Measurements from ENCODE around the gene ABCA13.

Gene ABCA13

DNA sequence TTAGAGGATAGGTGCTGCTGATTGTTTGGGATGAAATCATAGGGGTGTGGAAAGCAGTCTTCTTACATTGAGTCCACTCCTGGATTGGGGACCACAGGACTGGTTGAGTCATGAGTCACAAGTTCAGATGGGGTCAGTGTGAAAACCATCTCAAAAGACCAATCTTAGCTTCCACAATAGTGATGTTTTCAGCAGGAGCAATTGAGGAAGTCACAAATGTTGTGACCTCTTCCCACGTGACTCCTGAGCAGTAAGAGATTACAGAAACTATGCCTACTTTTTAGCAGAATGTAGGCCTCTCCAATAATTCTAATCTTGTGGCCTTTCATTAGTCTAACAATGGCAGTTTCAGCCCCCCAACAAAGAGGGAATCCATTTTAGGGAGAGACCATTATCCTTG is 496.1 kb downstream of the ABCA13 start:
- no peak for DNase-seq (ENCODE audit: low read depth, low spot score)

GRCh38 chr7:48671656-48672055 is 500.4 kb downstream of the ABCA13 start:
- DNase-seq (ENCODE audit: low read depth, low spot score) = no peak
- H3K27ac ChIP-seq = no peak overlapping the region

More for the DNA sequence above, 496.1 kb downstream of the ABCA13 start:
- H3K27ac ChIP-seq = no peak overlapping the region

- H3K27ac ChIP-seq = no peak overlapping the region
- DNase-seq (ENCODE audit: low read depth, low spot score) = peak; percentile 56
Observed at GRCh38 chr7:48681006-48681405, 509.7 kb downstream of the ABCA13 start.

DNA sequence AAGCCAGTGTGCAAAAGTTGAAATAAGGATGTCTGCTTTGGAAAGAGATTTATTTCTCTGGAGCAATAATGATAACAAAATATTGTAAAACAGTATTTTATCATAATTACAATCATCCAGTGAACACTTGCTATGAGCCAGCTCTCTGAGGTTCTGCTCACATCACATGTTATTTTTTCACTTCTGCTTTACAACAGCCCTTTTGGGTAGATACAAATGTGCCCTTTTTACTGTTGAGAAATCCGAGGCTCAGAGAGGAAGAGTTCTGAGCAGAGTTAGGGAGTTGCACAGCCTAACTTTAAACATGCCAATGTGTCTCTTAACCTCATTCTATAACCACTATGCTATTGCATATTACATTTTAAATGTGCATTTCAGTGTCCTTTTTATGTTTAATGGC is 520.5 kb downstream of the ABCA13 start:
- DNase-seq (ENCODE audit: low read depth, low spot score) = no peak
- H3K27ac ChIP-seq = no peak overlapping the region
